ENCODE data around the gene ADAMTS17.

DNA sequence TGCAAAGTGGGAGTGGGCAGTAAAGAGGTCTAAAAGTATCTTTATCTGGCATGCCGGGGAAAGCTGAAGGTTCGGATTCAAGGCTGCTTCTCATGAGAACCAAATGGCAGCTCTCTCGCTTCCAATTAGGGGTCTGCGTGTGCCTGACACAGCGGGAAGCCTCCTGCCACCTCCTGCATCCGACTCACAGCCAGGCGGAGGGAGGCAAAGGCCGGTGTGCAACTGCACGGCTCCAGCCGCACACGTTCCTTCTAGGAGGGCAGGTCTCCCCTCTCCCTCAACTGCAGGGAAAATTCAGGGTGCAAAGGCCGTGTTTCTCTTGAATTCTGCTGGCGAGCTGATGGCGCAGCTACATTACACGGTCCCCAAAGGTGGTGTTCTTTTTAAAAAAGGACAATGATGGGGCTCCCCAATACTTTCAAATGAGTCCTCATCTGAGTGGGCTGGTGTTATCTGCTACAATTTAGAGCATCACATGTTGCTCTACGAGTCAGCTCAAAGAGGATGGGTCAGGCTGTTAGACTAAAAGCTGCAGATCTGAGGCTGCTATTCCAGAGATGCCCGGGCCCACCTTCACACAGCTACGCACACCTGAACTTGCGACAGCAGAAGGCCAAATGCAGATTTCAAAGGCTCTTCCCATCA lies 226.6 kb downstream of the ADAMTS17 start:
- no peak for TF ChIP-seq POLR2A (IDR thresholded peaks at IDR 0.05)
- TF ChIP-seq, protein P1, sequence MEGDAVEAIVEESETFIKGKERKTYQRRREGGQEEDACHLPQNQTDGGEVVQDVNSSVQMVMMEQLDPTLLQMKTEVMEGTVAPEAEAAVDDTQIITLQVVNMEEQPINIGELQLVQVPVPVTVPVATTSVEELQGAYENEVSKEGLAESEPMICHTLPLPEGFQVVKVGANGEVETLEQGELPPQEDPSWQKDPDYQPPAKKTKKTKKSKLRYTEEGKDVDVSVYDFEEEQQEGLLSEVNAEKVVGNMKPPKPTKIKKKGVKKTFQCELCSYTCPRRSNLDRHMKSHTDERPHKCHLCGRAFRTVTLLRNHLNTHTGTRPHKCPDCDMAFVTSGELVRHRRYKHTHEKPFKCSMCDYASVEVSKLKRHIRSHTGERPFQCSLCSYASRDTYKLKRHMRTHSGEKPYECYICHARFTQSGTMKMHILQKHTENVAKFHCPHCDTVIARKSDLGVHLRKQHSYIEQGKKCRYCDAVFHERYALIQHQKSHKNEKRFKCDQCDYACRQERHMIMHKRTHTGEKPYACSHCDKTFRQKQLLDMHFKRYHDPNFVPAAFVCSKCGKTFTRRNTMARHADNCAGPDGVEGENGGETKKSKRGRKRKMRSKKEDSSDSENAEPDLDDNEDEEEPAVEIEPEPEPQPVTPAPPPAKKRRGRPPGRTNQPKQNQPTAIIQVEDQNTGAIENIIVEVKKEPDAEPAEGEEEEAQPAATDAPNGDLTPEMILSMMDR (IDR thresholded peaks at IDR 0.05) = no peak

Data from right lobe of liver (tissue), 4 donors.